ENCODE results near the gene GRK3.
"Not testable (repeated sequence)": the region's sequence is repeated elsewhere in the genome, so short reads cannot be mapped to it uniquely, and the experiment has no call there.

GRK3 gene

GRCh38 chr22:25545672-25546071 lies 18.8 kb upstream of the GRK3 start:
- DNase-seq (ENCODE audit: low read depth, low spot score): no peak
- Histone ChIP-seq H3K4me1 (ENCODE audit: insufficient read depth, insufficient read length) (peaks cover 4% of the 10 kb centered on the region), H3K4me3 (ENCODE audit: insufficient read length, low read depth) (no peak overlapping the region), H3K9ac (ENCODE audit: insufficient read length, low read depth) (no peak overlapping the region), H3K9me3 (ENCODE audit: insufficient read depth, low read length) (peaks cover 2% of the 10 kb centered on the region; the same call in 1 of the 2 replicates), H3K36me3 (ENCODE audit: insufficient read depth, insufficient read length, low read length) (no peaks in the 10 kb centered on the region), H3K27me3 (ENCODE audit: insufficient read depth, insufficient read length) (peaks cover 9% of the 10 kb centered on the region)
- no peak for TF ChIP-seq ZNF274 (IDR thresholded peaks at IDR 0.05; ENCODE audit: low read depth, low read length)
- TF ChIP-seq YY1 (IDR thresholded peaks at IDR 0.05; ENCODE audit: insufficient read depth, insufficient read length): no peak
- TF ChIP-seq SUZ12 (IDR thresholded peaks at IDR 0.05; ENCODE audit: extremely low read depth, insufficient read depth, insufficient read length): no peak

GRCh38 chr22:25546242-25546641 lies 18.2 kb upstream of the GRK3 start:
- peaks cover 4% of the 10 kb centered on the region for H3K4me1 ChIP-seq (ENCODE audit: insufficient read depth, insufficient read length)
- no peak for TF ChIP-seq SUZ12 (IDR thresholded peaks at IDR 0.05; ENCODE audit: extremely low read depth, insufficient read depth, insufficient read length)
- no peak for TF ChIP-seq ZNF274 (IDR thresholded peaks at IDR 0.05; ENCODE audit: low read depth, low read length)
- TF ChIP-seq YY1 (IDR thresholded peaks at IDR 0.05; ENCODE audit: insufficient read depth, insufficient read length): no peak
- DNase-seq (ENCODE audit: low read depth, low spot score): no peak

GRCh38 chr22:25546751-25547150 lies 17.7 kb upstream of the GRK3 start:
- no peak for DNase-seq (ENCODE audit: low read depth, low spot score)
- H3K4me1 ChIP-seq (ENCODE audit: insufficient read depth, insufficient read length): peaks cover 4% of the 10 kb centered on the region
- peaks cover 9% of the 10 kb centered on the region for H3K27me3 ChIP-seq (ENCODE audit: insufficient read depth, insufficient read length)
- H3K9me3 ChIP-seq (ENCODE audit: insufficient read depth, low read length): peaks cover 10% of the 10 kb centered on the region; the same call in 1 of the 2 replicates
- no peak for TF ChIP-seq ZNF274 (IDR thresholded peaks at IDR 0.05; ENCODE audit: low read depth, low read length)
- no peak for TF ChIP-seq YY1 (IDR thresholded peaks at IDR 0.05; ENCODE audit: insufficient read depth, insufficient read length)
- TF ChIP-seq SUZ12 (IDR thresholded peaks at IDR 0.05; ENCODE audit: extremely low read depth, insufficient read depth, insufficient read length): no peak
- H3K9ac ChIP-seq (ENCODE audit: insufficient read length, low read depth): no peak overlapping the region
- no peak overlapping the region for H3K4me3 ChIP-seq (ENCODE audit: insufficient read length, low read depth)
- H3K36me3 ChIP-seq (ENCODE audit: insufficient read depth, insufficient read length, low read length): no peaks in the 10 kb centered on the region

More at GRCh38 chr22:25546242-25546641, 18.2 kb upstream of the GRK3 start:
- Histone ChIP-seq H3K27me3 (ENCODE audit: insufficient read depth, insufficient read length) (peaks cover 9% of the 10 kb centered on the region), H3K36me3 (ENCODE audit: insufficient read depth, insufficient read length, low read length) (no peaks in the 10 kb centered on the region), H3K9ac (ENCODE audit: insufficient read length, low read depth) (no peak overlapping the region), H3K4me3 (ENCODE audit: insufficient read length, low read depth) (no peak overlapping the region), H3K9me3 (ENCODE audit: insufficient read depth, low read length) (peaks cover 8% of the 10 kb centered on the region; the same call in 1 of the 2 replicates)

- Histone ChIP-seq H3K4me3 (ENCODE audit: insufficient read length, low read depth) (no peak overlapping the region), H3K9ac (ENCODE audit: insufficient read length, low read depth) (no peak overlapping the region), H3K27me3 (ENCODE audit: insufficient read depth, insufficient read length) (peaks cover 9% of the 10 kb centered on the region), H3K36me3 (ENCODE audit: insufficient read depth, insufficient read length, low read length) (no peaks in the 10 kb centered on the region), H3K9me3 (ENCODE audit: insufficient read depth, low read length) (peaks cover 10% of the 10 kb centered on the region; the same call in 1 of the 2 replicates), H3K4me1 (ENCODE audit: insufficient read depth, insufficient read length) (peaks cover 4% of the 10 kb centered on the region)
- no peak for DNase-seq (ENCODE audit: low read depth, low spot score)
- TF ChIP-seq ZNF274 (IDR thresholded peaks at IDR 0.05; ENCODE audit: low read depth, low read length) (no peak), YY1 (IDR thresholded peaks at IDR 0.05; ENCODE audit: insufficient read depth, insufficient read length) (no peak), SUZ12 (IDR thresholded peaks at IDR 0.05; ENCODE audit: extremely low read depth, insufficient read depth, insufficient read length) (no peak)
These were observed 15.5 kb upstream of the GRK3 start for GRCh38 chr22:25548866-25549464.

- Histone ChIP-seq H3K4me3 (ENCODE audit: insufficient read length, low read depth) (no peak overlapping the region), H3K9me3 (ENCODE audit: insufficient read depth, low read length) (peaks cover 10% of the 10 kb centered on the region; the same call in 1 of the 2 replicates), H3K9ac (ENCODE audit: insufficient read length, low read depth) (no peak overlapping the region), H3K4me1 (ENCODE audit: insufficient read depth, insufficient read length) (no peaks in the 10 kb centered on the region), H3K27me3 (ENCODE audit: insufficient read depth, insufficient read length) (peaks cover 9% of the 10 kb centered on the region), H3K36me3 (ENCODE audit: insufficient read depth, insufficient read length, low read length) (no peaks in the 10 kb centered on the region)
- TF ChIP-seq YY1 (IDR thresholded peaks at IDR 0.05; ENCODE audit: insufficient read depth, insufficient read length): no peak
- TF ChIP-seq ZNF274 (IDR thresholded peaks at IDR 0.05; ENCODE audit: low read depth, low read length): no peak
- TF ChIP-seq SUZ12 (IDR thresholded peaks at IDR 0.05; ENCODE audit: extremely low read depth, insufficient read depth, insufficient read length): no peak
- DNase-seq (ENCODE audit: low read depth, low spot score): no peak
These were observed 13.1 kb upstream of the GRK3 start for GRCh38 chr22:25551396-25551795.

GRCh38 chr22:25552405-25552804 lies 12.1 kb upstream of the GRK3 start:
- not testable (repeated sequence) for H3K36me3 ChIP-seq (ENCODE audit: insufficient read depth, insufficient read length, low read length); H3K9ac ChIP-seq (ENCODE audit: insufficient read length, low read depth); H3K4me3 ChIP-seq (ENCODE audit: insufficient read length, low read depth); DNase-seq (ENCODE audit: low read depth, low spot score); H3K9me3 ChIP-seq (ENCODE audit: insufficient read depth, low read length); H3K27me3 ChIP-seq (ENCODE audit: insufficient read depth, insufficient read length); H3K4me1 ChIP-seq (ENCODE audit: insufficient read depth, insufficient read length)

- peaks cover 10% of the 10 kb centered on the region; the same call in 1 of the 2 replicates for H3K9me3 ChIP-seq (ENCODE audit: insufficient read depth, low read length)
- no peak for DNase-seq (ENCODE audit: low read depth, low spot score)
- no peak overlapping the region for H3K9ac ChIP-seq (ENCODE audit: insufficient read length, low read depth)
- no peak overlapping the region for H3K4me3 ChIP-seq (ENCODE audit: insufficient read length, low read depth)
- peaks cover 8% of the 10 kb centered on the region for H3K27me3 ChIP-seq (ENCODE audit: insufficient read depth, insufficient read length)
- H3K36me3 ChIP-seq (ENCODE audit: insufficient read depth, insufficient read length, low read length): no peaks in the 10 kb centered on the region
- TF ChIP-seq ZNF274 (IDR thresholded peaks at IDR 0.05; ENCODE audit: low read depth, low read length): no peak
- no peak for TF ChIP-seq YY1 (IDR thresholded peaks at IDR 0.05; ENCODE audit: insufficient read depth, insufficient read length)
- no peak for TF ChIP-seq SUZ12 (IDR thresholded peaks at IDR 0.05; ENCODE audit: extremely low read depth, insufficient read depth, insufficient read length)
- H3K4me1 ChIP-seq (ENCODE audit: insufficient read depth, insufficient read length): no peaks in the 10 kb centered on the region
These were observed 11.3 kb upstream of the GRK3 start for GRCh38 chr22:25553131-25553530.

Measured in NT2/D1 (cell line).